ENCODE data around the gene GLCE. TPM values are rescaled to one million over a fixed set of nuclear protein-coding genes. Genes with fewer than 3 reads are reported as not detected.
A peak's percentile ranks its signal among the peaks of the same experiment; 100 is the strongest.
"Not testable (repeated sequence)": the region's sequence is repeated elsewhere in the genome, so short reads cannot be mapped to it uniquely, and the experiment has no call there.

Gene GLCE
- polyA plus RNA-seq, 4 donors = 35.7 to 49.5 (median 45.4) TPM

GRCh38 chr15:69134791-69135190 lies 25.6 kb upstream of the GLCE start:
- no peak for DNase-seq (ENCODE audit: low read depth in 4 of 4, low spot score in 3 of 4)

GRCh38 chr15:69135499-69135898 lies 24.9 kb upstream of the GLCE start:
- no peak for DNase-seq (ENCODE audit: low read depth in 4 of 4, low spot score in 3 of 4)

GRCh38 chr15:69138963-69139362 lies 21.5 kb upstream of the GLCE start:
- DNase-seq (ENCODE audit: low read depth in 4 of 4, low spot score in 3 of 4) = no peak

- DNase-seq (ENCODE audit: low read depth in 4 of 4, low spot score in 3 of 4) = no peak
Measured at GRCh38 chr15:69140306-69140705, 20.1 kb upstream of the GLCE start.

GRCh38 chr15:69141286-69141701 lies 19.1 kb upstream of the GLCE start:
- DNase-seq (ENCODE audit: low read depth in 4 of 4, low spot score in 3 of 4) = no peak

GRCh38 chr15:69141833-69142232 lies 18.6 kb upstream of the GLCE start:
- DNase-seq (ENCODE audit: low read depth in 4 of 4, low spot score in 3 of 4) = no peak

- DNase-seq (ENCODE audit: low read depth in 4 of 4, low spot score in 3 of 4) = peak in 1 of 4 donors; percentile 55
Measured at GRCh38 chr15:69143756-69144436, 16.5 kb upstream of the GLCE start.

- no peak for DNase-seq (ENCODE audit: low read depth in 4 of 4, low spot score in 3 of 4)
Measured at GRCh38 chr15:69144530-69144929, 15.9 kb upstream of the GLCE start.

- DNase-seq (ENCODE audit: low read depth in 4 of 4, low spot score in 3 of 4) = no peak
Measured at GRCh38 chr15:69145149-69145693, 15.2 kb upstream of the GLCE start.

- DNase-seq (ENCODE audit: low read depth in 4 of 4, low spot score in 3 of 4) = peak in 1 of 4 donors; percentile 67
Measured at GRCh38 chr15:69145694-69146492, 14.5 kb upstream of the GLCE start.

GRCh38 chr15:69146724-69147435 lies 13.6 kb upstream of the GLCE start:
- DNase-seq (ENCODE audit: low read depth in 4 of 4, low spot score in 3 of 4) = no peak

GRCh38 chr15:69148465-69148864 lies 12.0 kb upstream of the GLCE start:
- DNase-seq (ENCODE audit: low read depth in 4 of 4, low spot score in 3 of 4) = no peak

GRCh38 chr15:69149163-69149562 lies 11.3 kb upstream of the GLCE start:
- no peak for DNase-seq (ENCODE audit: low read depth in 4 of 4, low spot score in 3 of 4)

- DNase-seq (ENCODE audit: low read depth in 4 of 4, low spot score in 3 of 4) = no peak
Measured at GRCh38 chr15:69149803-69150202, 10.6 kb upstream of the GLCE start.

GRCh38 chr15:69150336-69150735 lies 10.1 kb upstream of the GLCE start:
- no peak for DNase-seq (ENCODE audit: low read depth in 4 of 4, low spot score in 3 of 4)

GRCh38 chr15:69150841-69151240 lies 9.6 kb upstream of the GLCE start:
- DNase-seq (ENCODE audit: low read depth in 4 of 4, low spot score in 3 of 4) = no peak

- DNase-seq (ENCODE audit: low read depth in 4 of 4, low spot score in 3 of 4) = no peak
Measured at GRCh38 chr15:69153046-69153445, 7.4 kb upstream of the GLCE start.

GRCh38 chr15:69153587-69153986 lies 6.8 kb upstream of the GLCE start:
- not testable (repeated sequence) for DNase-seq (ENCODE audit: low read depth in 4 of 4, low spot score in 3 of 4)

- DNase-seq (ENCODE audit: low read depth in 4 of 4, low spot score in 3 of 4) = no peak
Measured at GRCh38 chr15:69154078-69154477, 6.4 kb upstream of the GLCE start.

- DNase-seq (ENCODE audit: low read depth in 4 of 4, low spot score in 3 of 4) = no peak
Measured at GRCh38 chr15:69154684-69155083, 5.8 kb upstream of the GLCE start.

- DNase-seq (ENCODE audit: low read depth in 4 of 4, low spot score in 3 of 4) = no peak
Measured at GRCh38 chr15:69156736-69157381, 3.6 kb upstream of the GLCE start.

All from left renal pelvis (tissue), 4 donors.